Measurements from ENCODE around the gene PTPRD. TPM values are rescaled to one million over a fixed set of nuclear protein-coding genes. Genes with fewer than 3 reads are reported as not detected.
A peak's percentile ranks its signal among the peaks of the same experiment; 100 is the strongest.

The PTPRD gene
- total RNA-seq, 1 experiment from 2014 or later = 1.8 TPM

GRCh38 chr9:8492679-8493078 is 2120.1 kb downstream of the PTPRD start:
- TF ChIP-seq CTCF (IDR thresholded peaks at IDR 0.05; ENCODE audit: unreplicated experiment) = no peak
- intact Hi-C loops (cut with micrococcal nuclease; ENCODE audit: unreplicated experiment) = no loop called here
- Mint-ChIP-seq H3K4me3 (ENCODE audit: low read depth, unreplicated experiment) (no peak overlapping the region), H3K4me1 (ENCODE audit: low read depth, unreplicated experiment) (no peaks in the 10 kb centered on the region), H3K9me3 (ENCODE audit: low read depth, unreplicated experiment) (no peaks in the 10 kb centered on the region), H3K36me3 (ENCODE audit: insufficient read depth, unreplicated experiment) (no peaks in the 10 kb centered on the region), H3K27me3 (ENCODE audit: unreplicated experiment) (no peaks in the 10 kb centered on the region), H3K27ac (ENCODE audit: unreplicated experiment) (no peak overlapping the region)
- DNase-seq = no peak
- CTCF ChIA-PET = no interaction called here
- no TSS peak for BruUV-seq (replicated peaks)

DNA sequence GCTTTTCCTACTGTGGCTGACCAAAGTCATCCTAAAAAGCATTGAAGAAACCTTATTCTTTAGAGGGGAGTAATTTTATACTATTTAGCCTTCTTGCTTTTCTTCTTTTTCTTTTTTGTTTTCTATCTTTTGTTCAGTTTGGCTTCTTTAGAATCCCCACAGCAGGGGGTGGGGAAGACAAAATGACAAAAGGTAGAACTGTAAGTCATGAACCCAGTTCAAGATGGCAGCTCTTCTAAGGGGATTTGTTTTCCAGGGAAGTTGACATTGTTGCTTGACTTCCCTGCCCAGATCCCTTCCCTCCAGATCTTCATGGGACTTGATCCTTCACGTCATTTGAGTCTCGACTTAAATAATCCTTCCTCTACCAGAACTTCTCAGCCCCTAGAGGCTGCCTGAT is 2120.8 kb downstream of the PTPRD start:
- Mint-ChIP-seq H3K27me3 (ENCODE audit: unreplicated experiment) (no peaks in the 10 kb centered on the region), H3K36me3 (ENCODE audit: insufficient read depth, unreplicated experiment) (no peaks in the 10 kb centered on the region), H3K27ac (ENCODE audit: unreplicated experiment) (no peak overlapping the region), H3K4me3 (ENCODE audit: low read depth, unreplicated experiment) (no peak overlapping the region), H3K4me1 (ENCODE audit: low read depth, unreplicated experiment) (no peaks in the 10 kb centered on the region), H3K9me3 (ENCODE audit: low read depth, unreplicated experiment) (no peaks in the 10 kb centered on the region)
- intact Hi-C loops (cut with micrococcal nuclease; ENCODE audit: unreplicated experiment) = no loop called here
- TF ChIP-seq CTCF (IDR thresholded peaks at IDR 0.05; ENCODE audit: unreplicated experiment) = no peak
- BruUV-seq (replicated peaks) = no TSS peak
- CTCF ChIA-PET = no interaction called here
- DNase-seq = no peak

- Mint-ChIP-seq H3K4me3 (ENCODE audit: low read depth, unreplicated experiment) (no peak overlapping the region), H3K4me1 (ENCODE audit: low read depth, unreplicated experiment) (no peaks in the 10 kb centered on the region), H3K27ac (ENCODE audit: unreplicated experiment) (no peak overlapping the region), H3K27me3 (ENCODE audit: unreplicated experiment) (no peaks in the 10 kb centered on the region), H3K36me3 (ENCODE audit: insufficient read depth, unreplicated experiment) (no peaks in the 10 kb centered on the region), H3K9me3 (ENCODE audit: low read depth, unreplicated experiment) (no peaks in the 10 kb centered on the region)
- BruUV-seq (replicated peaks) = no TSS peak
- no peak for DNase-seq
- CTCF ChIA-PET = no interaction called here
- intact Hi-C loops (cut with micrococcal nuclease; ENCODE audit: unreplicated experiment) = no loop called here
- TF ChIP-seq CTCF (IDR thresholded peaks at IDR 0.05; ENCODE audit: unreplicated experiment) = no peak
Measured at GRCh38 chr9:8491563-8491962, 2121.2 kb downstream of the PTPRD start.

DNA sequence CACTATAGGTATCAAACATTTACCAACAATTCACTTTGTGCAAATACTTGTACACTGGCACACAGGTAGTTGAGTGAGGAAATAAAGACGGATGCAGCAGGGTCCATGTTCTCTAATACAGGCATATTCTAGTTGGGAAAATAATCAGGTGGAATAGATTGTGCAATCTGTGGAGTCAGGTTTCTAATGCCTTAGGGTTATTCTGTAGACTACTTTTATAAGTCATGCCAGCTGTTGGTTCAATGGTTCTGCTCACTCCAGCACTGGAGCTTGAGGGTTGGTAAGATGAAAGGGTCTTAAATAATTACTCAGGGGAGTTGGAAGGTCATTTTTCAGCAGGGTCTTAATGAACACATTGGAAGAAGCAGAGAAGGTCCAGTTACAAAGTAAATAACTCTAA is 2123.0 kb downstream of the PTPRD start:
- Mint-ChIP-seq H3K4me1 (ENCODE audit: low read depth, unreplicated experiment) (no peaks in the 10 kb centered on the region), H3K27me3 (ENCODE audit: unreplicated experiment) (no peaks in the 10 kb centered on the region), H3K27ac (ENCODE audit: unreplicated experiment) (no peak overlapping the region), H3K9me3 (ENCODE audit: low read depth, unreplicated experiment) (no peaks in the 10 kb centered on the region), H3K4me3 (ENCODE audit: low read depth, unreplicated experiment) (no peak overlapping the region), H3K36me3 (ENCODE audit: insufficient read depth, unreplicated experiment) (no peaks in the 10 kb centered on the region)
- BruUV-seq (replicated peaks) = no TSS peak
- DNase-seq = no peak
- no peak for TF ChIP-seq CTCF (IDR thresholded peaks at IDR 0.05; ENCODE audit: unreplicated experiment)
- CTCF ChIA-PET = no interaction called here
- intact Hi-C loops (cut with micrococcal nuclease; ENCODE audit: unreplicated experiment) = no loop called here

DNA sequence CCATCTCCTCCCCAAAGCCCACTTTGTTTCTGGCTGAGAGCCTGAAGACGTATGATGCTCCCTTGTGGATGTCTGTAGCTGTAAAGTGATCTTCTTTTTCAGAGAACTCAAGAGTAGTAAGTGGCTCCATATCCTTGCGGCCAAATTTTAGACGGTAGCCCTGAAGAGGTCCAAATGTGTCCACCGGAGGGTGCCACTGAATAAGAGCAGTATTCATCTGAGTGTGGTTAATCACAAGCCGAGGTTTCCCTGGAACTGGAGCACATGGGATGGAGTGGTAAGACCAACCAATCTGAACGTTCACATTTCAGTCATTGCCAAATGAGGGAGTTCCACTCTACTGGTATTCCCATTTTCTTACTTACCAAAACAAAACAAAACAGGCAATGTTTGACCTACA is 2126.7 kb downstream of the PTPRD start:
- H3K9me3 Mint-ChIP-seq (ENCODE audit: low read depth, unreplicated experiment) = no peaks in the 10 kb centered on the region
- no peak overlapping the region for H3K4me3 Mint-ChIP-seq (ENCODE audit: low read depth, unreplicated experiment)
- no peaks in the 10 kb centered on the region for H3K36me3 Mint-ChIP-seq (ENCODE audit: insufficient read depth, unreplicated experiment)
- H3K27ac Mint-ChIP-seq (ENCODE audit: unreplicated experiment) = no peak overlapping the region
- DNase-seq = peak; percentile 1
- CTCF ChIA-PET = no interaction called here
- no peaks in the 10 kb centered on the region for H3K4me1 Mint-ChIP-seq (ENCODE audit: low read depth, unreplicated experiment)
- BruUV-seq (replicated peaks) = no TSS peak
- intact Hi-C loops (cut with micrococcal nuclease; ENCODE audit: unreplicated experiment) = no loop called here
- no peaks in the 10 kb centered on the region for H3K27me3 Mint-ChIP-seq (ENCODE audit: unreplicated experiment)
- TF ChIP-seq CTCF (IDR thresholded peaks at IDR 0.05; ENCODE audit: unreplicated experiment) = no peak

Data from Calu3 (cell line).